Fibroblast of the aortic adventitia (primary cell): ENCODE results near the gene SPACA9. TPM values are rescaled to one million over a fixed set of nuclear protein-coding genes. Genes with fewer than 3 reads are reported as not detected.

Experiments
- DNase-seq: peaks from one replicate; pipeline ENCODE4 v3.0.0-alpha.2; 2010; ENCODE audit warnings: low read depth
- H3K4me3 ChIP-seq: 2 replicates; pipeline ENCODE4 v1.5.1; 2011; ENCODE audit warnings: low read depth, mild to moderate bottlenecking, control low read depth, low read length, moderate library complexity
- total RNA-seq: library from RNA; depleted of rRNA; stranded (reverse); fragments of >200 nt; gene quantifications from 2 replicates; pipeline ENCODE4 v1.2.3, GENCODE V29; 2012; ENCODE audit warnings: low replicate concordance
- TF ChIP-seq, protein P1 (sequence below): IDR thresholded peaks from 2 replicates; pipeline ENCODE4 v1.5.1; 2011; ENCODE audit warnings: mild to moderate bottlenecking, low read length, control low read depth, inconsistent platforms; ENCODE audit not compliant: insufficient read depth

The SPACA9 gene
- total RNA-seq, 1 donor, result 2.7 TPM

DNA sequence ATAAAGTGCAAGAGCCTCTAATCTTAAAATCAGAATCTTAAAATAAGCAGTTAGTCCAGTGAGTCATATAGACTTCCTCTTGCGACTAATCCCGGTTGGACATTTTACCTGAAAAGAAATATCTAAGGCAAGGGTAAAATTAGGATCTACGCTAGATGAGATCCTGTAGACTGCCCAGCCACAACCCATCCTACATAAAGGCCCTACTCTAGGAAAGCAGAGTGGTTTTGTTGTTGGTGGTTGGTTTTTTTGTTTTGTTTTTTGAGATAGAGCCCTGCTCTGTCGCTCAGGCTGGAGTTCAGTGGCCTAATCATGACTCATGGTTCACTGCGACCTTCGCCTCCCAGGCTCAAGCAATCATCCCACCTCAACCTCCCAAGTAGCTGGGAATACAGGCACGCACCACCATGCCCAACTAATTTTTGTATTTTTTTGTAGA lies 58.8 kb downstream of the SPACA9 start:
- H3K4me3 ChIP-seq, result no peak overlapping the region
- TF ChIP-seq, protein P1, sequence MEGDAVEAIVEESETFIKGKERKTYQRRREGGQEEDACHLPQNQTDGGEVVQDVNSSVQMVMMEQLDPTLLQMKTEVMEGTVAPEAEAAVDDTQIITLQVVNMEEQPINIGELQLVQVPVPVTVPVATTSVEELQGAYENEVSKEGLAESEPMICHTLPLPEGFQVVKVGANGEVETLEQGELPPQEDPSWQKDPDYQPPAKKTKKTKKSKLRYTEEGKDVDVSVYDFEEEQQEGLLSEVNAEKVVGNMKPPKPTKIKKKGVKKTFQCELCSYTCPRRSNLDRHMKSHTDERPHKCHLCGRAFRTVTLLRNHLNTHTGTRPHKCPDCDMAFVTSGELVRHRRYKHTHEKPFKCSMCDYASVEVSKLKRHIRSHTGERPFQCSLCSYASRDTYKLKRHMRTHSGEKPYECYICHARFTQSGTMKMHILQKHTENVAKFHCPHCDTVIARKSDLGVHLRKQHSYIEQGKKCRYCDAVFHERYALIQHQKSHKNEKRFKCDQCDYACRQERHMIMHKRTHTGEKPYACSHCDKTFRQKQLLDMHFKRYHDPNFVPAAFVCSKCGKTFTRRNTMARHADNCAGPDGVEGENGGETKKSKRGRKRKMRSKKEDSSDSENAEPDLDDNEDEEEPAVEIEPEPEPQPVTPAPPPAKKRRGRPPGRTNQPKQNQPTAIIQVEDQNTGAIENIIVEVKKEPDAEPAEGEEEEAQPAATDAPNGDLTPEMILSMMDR, result no peak
- peak; percentile 6 for DNase-seq

DNA sequence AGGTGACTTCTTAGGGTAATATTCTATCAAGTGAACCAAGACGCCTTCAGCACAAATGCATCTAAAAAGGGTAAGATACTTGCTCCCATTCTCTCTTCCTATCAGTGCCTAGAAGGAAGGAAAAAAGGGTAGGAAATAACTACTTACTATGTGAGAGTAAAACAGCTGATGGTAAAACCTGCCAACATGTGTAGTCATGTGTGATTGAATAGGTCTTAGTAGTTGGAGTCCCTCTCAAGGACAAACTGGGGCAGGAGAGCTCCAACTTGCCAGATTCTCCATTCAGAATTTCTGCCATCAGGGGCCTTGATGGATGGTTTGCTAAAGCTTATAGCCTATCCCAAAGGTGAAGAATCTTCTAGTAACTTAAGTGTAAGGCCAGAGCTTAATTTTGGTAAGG lies 60.5 kb downstream of the SPACA9 start:
- no peak for DNase-seq
- TF ChIP-seq, protein P1, result no peak
- H3K4me3 ChIP-seq, result no peak overlapping the region

Other genes with a start within 250 kb of the SPACA9 start
- 4.5 and 13.5 TPM in 2 replicates for gene DDX31, start 208.9 kb upstream of the SPACA9 start, total RNA-seq
- 16.4 and 19.8 TPM in 2 replicates for gene GTF3C4, start 208.4 kb upstream of the SPACA9 start, total RNA-seq
- gene AK8, start 614 bp upstream of the SPACA9 start, total RNA-seq, result 0.18 TPM in 1 of 2 replicates, not detected in the other
- gene TSC1, start 65.7 kb downstream of the SPACA9 start, total RNA-seq, result 56.0 and 70.7 TPM in 2 replicates
- gene GFI1B, start 99.8 kb downstream of the SPACA9 start, total RNA-seq, result not detected in 2 replicates
- 20.8 and 33.9 TPM in 2 replicates for gene GTF3C5, start 152.1 kb downstream of the SPACA9 start, total RNA-seq
- gene CEL, start 183.1 kb downstream of the SPACA9 start, total RNA-seq, result 0.27 TPM in 1 of 2 replicates, not detected in the other
- gene RALGDS, start 242.3 kb downstream of the SPACA9 start, total RNA-seq, result 4.3 and 15.6 TPM in 2 replicates